HG02884 (cell line): ENCODE data around the gene SPEM3.

ENCODE experiments used
- ATAC-seq: cut with Tn5 transposase; IDR thresholded peaks from one replicate; pipeline ENCODE4 v1.9.1; 2021; ENCODE audit warnings: mild to moderate bottlenecking, moderate library complexity; ENCODE audit not compliant: unreplicated experiment

SPEM3 gene

DNA sequence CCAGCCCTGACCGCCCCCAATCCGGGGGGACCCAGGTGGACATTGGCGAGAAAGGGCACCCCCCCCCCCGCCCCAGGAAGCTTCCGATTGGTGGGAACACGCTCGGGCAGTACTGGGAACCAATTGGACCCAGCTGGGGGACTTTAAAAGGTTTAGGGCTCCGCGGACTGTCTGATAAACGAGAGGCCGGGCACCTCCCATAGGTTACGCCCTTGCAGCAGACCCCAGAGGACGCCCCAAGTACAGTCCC, 25.0 kb upstream of the SPEM3 start:
- ATAC-seq, result no peak

DNA sequence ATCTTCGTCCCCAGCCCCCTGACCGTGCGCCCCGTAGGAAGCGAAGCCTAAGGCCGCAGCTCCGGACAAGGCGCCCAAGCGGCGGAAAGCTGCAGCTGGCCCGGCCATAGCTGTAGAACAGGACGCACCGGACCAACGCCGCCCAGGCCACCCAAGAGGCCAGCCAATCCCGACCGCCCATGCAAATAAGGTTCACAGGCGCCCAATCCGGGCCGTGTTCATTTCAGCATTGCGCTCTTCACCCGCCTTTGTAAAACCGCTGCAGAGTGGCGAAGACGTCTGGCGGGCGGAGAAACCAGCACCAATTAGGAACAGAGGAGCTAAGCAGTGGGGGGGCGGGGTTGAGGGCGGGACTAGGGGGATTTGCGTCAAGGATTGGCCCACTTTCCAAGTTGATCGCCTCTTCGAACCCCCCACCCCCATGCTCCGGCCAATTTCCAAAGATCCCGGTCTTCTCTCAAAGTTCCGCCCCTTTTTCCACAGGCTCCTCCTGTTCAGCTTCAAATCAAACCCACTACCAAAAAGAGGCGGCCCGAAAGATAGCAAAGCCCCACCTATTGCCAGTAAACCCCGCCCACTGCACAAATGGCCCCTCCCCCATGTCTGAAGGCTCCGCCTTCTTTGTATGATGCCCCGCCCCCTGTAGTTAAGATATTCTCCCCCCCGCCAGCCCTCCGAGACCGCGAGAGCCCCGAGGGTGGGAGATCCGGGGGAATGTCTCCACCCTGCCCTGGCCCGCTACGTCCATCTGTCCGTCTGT, 24.5 kb upstream of the SPEM3 start, which contains the start of gene TMEM256:
TMEM256 (minus strand) TSS at position 121 of the 760 bp plus-strand sequence; CDS start at position 108, 13 bp downstream.
- peak; percentile 91 for ATAC-seq

DNA sequence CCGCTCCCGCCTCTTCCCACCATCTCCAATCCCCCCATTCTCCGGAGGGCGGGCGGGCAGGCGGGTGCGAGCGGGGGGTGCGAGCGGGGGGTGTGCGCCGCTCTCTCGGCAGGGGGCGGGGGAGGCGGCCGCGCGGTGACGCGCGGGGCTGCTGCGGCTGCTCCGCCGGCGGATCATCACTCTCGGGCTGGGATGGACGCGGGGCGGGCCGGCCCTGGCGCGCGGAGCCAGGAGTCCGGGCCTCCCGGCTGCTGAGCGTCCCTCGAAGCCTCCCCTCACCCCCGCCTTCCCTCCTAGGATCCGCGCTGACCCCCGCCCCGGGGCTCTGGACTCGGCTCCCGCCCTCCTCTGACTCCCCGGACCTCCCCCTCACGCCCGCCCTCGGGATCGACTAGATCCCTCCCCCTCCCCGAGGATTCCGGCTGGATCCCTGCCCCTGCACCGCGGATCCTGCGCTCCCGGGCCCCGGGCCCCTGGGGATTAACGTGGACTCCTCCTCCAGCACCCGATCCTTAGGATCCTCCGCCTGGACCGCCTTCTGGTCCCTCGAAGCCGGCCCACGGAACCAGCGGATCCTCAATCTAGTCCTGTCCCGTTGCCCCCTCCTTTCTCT, 23.8 kb upstream of the SPEM3 start:
- no peak for ATAC-seq

- no peak for ATAC-seq
Observed at GRCh38 chr17:7405350-7406234, 23.1 kb upstream of the SPEM3 start.

DNA sequence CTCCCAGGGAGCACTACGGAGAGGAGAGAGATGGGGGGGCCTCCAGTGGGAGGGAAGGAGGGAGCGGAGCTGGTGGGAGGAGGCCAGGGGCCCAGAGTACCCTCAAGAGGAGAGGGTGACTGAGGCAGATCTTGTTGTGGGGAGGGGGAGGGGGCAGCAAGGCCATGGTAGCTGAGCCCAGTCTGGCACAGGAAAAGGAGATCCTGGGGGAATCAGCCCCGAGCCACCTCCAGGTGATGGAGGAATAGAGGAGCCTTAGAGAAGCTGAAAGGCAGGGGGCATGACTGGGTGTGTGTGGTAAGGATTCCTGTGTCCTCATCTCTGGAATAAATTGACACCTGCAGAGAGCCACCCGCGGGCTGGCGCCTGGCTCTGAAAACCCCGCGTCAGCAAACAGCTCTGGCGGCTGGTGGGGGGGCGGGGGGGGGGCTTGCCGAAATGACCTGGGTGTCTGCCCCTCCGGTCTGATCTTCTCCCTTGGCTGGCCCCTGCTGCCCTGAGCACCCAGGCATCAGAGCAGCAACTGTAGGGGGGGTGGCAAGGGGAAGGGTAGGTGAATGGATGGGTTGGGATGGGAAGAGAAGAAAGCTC, 22.3 kb upstream of the SPEM3 start:
- ATAC-seq, result no peak

GRCh38 chr17:7407082-7407481, 21.6 kb upstream of the SPEM3 start:
- no peak for ATAC-seq

DNA sequence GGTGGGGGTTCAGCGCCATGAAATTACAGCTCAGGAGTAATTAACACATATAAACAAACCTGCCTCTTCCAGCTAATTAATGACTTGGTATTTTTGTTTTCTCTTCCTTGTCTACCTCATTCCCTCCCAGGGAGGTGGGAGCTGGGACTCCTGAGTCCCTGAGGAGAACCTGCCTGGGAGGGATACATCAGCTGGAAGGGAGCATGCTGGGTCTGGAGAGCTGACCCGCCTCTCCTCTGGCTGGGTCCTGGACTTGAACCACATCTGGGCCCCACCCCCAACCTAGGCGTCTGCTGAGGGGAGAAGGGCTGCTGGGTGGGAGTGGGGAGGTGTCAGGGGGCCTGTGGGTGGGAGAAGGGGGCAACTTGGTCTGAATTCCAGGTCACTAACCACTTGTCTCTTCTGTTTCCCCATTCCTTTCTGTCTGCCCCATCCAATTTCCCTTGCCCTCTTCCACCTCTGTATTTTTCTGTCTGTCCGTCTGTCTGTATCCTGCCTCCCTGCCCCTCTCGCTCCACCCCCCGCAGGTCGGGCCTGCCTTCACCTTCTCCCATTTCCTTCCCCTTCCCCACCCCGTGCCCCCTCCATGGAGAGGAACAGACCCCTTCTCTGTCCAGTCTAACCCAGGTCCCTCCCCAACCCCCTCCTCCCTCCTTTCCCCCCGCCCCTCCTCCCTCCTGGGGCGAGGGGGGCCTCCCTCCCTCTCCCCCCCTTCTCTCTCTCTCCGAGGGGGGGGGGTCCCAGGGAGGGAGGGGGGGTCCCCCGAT, 21.0 kb upstream of the SPEM3 start, which contains the start of gene NLGN2:
NLGN2 (plus strand) TSS at position 361 of the 767 bp plus-strand sequence. CDS start 411 bp downstream, outside the sequence.
- ATAC-seq, result no peak

DNA sequence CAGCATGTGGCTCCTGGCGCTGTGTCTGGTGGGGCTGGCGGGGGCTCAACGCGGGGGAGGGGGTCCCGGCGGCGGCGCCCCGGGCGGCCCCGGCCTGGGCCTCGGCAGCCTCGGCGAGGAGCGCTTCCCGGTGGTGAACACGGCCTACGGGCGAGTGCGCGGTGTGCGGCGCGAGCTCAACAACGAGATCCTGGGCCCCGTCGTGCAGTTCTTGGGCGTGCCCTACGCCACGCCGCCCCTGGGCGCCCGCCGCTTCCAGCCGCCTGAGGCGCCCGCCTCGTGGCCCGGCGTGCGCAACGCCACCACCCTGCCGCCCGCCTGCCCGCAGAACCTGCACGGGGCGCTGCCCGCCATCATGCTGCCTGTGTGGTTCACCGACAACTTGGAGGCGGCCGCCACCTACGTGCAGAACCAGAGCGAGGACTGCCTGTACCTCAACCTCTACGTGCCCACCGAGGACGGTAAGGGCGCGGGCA, 20.4 kb upstream of the SPEM3 start:
- no peak for ATAC-seq

- no peak for ATAC-seq
Observed at GRCh38 chr17:7408863-7409262, 19.8 kb upstream of the SPEM3 start.

- no peak for ATAC-seq
Observed at GRCh38 chr17:7409716-7410115, 18.9 kb upstream of the SPEM3 start.

DNA sequence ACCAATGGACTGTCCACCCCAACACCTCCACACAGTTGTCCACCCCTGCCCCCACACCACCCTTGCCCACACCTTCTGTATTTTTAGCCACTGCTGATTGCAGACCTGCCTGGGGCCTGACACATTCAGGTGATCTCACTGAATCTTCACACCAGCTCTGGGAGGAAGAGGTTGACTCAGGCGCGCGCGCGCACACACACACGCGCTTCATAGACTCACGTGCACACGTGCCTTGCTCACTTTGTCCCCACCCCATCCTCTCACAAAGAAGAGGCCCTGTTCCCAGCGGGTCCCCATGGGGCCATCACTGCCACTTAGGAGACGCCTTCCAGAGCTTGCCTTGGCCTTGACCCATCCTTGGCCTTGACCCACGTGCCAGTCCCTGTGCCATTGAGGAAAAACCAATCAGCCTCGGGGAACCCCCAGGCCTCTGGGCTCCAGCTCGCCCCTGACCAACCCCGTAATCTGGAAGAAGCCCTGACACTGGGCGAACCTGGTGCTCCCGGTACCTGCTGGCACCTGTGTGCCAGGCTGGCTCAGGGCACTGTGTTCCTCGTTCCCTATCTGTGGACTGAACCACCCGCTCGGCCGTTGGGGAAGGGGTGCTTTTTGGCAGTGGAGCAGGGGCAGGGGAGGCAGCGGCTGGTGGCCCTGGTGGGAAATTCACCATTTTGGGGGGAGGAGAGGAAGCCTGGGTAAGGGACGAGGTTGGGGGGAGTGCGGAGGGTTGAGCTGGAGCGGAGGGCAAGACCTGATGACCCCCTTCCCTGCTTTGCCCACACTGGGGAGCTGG, 17.8 kb upstream of the SPEM3 start:
- ATAC-seq, result no peak

DNA sequence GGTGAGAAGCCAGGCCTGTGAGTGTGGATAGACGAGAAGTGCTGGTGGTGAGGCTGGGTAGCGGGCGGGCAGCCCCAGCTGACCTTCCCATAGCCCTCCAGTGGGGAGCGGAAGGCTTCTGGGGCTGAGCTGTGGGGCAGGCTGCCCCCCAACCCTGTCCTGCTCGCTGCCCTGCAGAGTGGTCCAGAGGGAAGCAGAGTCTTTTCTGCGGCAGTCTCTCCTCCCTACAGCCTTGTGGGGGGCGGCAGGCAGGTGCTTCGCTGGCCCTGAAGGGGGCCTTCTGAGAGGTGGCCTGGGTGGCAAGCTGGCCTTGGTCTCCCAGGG, 17.3 kb upstream of the SPEM3 start:
- no peak for ATAC-seq

DNA sequence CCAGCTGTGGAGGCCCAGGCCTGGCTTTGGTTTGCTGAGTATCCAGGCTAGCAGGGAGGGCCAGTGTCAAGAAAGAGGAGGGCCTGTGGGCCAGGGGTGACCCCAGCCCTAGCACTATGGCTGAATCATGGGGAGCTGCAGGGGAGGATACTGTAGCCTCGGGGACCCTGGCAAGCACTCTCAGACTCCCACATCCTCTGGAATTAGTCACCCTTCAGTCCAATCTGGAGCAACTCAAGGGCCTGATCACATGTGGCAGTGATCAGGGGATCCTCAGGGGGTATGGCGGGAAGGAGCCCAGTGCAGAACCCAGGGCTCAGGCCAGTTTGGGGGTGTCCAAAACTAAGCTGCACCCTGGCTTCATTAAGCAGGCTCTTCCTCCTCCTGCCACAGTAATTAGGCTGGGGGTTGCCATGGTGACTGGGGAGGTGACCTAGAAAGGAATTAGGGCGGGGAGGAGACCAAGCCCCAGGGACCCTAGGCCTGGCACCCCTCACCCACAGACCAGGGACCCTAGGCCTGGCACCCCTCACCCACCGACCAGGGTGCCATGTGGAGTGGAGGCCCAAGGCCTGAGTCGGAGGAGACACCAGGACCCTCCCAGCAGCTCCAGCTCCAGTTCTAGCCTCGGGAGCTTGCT, 15.2 kb upstream of the SPEM3 start:
- no peak for ATAC-seq

DNA sequence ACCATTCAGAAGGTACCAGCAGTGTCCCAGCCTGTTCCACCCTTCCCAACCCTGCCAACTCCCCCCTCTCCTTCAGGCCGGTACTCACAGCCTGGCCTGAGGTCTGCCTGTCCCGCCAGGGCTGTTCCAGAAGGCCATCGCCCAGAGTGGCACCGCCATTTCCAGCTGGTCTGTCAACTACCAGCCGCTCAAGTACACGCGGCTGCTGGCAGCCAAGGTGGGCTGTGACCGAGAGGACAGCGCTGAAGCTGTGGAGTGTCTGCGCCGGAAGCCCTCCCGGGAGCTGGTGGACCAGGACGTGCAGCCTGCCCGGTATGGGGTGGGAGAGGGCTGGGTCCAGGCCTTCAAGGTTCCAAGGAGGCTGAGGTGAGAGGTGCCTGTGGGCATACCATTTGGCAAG, 13.8 kb upstream of the SPEM3 start:
- ATAC-seq, result no peak

DNA sequence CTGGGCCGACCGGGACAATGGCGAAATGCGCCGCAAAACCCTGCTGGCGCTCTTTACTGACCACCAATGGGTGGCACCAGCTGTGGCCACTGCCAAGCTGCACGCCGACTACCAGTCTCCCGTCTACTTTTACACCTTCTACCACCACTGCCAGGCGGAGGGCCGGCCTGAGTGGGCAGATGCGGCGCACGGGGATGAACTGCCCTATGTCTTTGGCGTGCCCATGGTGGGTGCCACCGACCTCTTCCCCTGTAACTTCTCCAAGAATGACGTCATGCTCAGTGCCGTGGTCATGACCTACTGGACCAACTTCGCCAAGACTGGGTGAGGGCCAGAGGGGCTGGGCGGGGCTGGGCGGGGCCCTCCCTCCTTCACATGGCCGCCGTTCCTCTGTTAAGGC, 12.9 kb upstream of the SPEM3 start:
- no peak for ATAC-seq

DNA sequence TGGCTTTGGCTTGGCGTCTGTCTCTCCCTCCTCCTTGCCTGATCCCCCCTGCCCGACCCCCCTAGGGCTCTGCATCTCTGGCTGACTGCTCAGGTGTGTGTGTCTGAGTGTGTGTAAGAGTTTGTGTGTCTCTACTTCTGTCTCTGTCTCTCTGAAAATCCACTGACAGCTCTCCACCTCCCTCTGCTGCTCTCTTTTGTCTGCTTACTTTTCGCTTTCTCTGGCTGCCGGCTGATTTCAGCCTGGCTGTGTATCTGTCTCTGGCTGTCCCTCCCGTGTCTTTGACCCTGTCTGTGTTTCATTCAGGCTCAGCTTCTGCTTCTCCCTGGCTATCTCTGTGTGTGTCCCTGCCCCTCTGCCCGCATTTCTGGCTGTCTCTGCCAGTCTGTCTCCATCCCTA, 12.3 kb upstream of the SPEM3 start:
- ATAC-seq, result no peak

DNA sequence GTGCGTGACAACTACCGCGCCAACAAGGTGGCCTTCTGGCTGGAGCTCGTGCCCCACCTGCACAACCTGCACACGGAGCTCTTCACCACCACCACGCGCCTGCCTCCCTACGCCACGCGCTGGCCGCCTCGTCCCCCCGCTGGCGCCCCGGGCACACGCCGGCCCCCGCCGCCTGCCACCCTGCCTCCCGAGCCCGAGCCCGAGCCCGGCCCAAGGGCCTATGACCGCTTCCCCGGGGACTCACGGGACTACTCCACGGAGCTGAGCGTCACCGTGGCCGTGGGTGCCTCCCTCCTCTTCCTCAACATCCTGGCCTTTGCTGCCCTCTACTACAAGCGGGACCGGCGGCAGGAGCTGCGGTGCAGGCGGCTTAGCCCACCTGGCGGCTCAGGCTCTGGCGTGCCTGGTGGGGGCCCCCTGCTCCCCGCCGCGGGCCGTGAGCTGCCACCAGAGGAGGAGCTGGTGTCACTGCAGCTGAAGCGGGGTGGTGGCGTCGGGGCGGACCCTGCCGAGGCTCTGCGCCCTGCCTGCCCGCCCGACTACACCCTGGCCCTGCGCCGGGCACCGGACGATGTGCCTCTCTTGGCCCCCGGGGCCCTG, 11.5 kb upstream of the SPEM3 start:
- no peak for ATAC-seq

DNA sequence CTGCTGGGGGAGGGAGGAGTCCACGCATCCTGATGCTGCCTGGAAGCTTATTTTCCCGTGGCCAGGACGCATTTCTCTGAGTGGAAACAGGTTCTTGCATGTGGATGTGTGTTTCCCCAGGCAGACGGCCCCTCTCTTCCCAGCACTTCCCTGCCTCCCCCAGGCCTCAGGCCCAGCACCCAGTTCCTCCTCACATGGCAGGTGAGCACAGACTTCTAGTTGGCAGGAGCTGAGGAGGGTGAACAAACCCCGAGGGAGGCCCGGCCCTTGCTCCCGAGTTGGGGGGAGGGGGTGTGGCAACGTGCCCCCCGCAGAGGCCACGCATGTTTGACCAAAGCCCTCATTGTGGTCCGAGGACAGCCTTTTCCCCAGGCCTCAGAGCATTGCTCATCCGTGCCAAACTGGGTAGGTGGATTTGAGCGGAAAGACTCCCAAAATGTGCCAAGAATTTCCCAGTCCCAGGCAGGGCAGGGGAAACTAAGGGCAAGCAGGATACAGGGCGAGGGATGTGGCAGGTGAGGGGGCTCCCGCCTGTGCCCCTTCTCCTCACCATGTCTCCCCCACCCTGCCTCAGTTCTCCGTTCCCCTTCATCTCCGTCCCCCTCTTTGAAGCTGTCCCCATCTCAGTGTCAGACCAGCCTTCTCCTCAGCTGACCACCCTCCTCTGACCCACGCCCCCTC, 10.0 kb upstream of the SPEM3 start:
- no peak for ATAC-seq
